ENCODE results near the gene RPS6KA3. TPM values are rescaled to one million over a fixed set of nuclear protein-coding genes. Genes with fewer than 3 reads are reported as not detected.
"Not testable (repeated sequence)": the region's sequence is repeated elsewhere in the genome, so short reads cannot be mapped to it uniquely, and the experiment has no call there.

The RPS6KA3 gene
- total RNA-seq, 1 donor from 2014 or later = 55.3 TPM

- no peak for DNase-seq (ENCODE audit: low spot score)
- Mint-ChIP-seq H3K4me3 (ENCODE audit: low read depth) (no peak overlapping the region), H3K36me3 (ENCODE audit: low read depth) (peaks cover 27% of the 10 kb centered on the region), H3K9me3 (peaks cover 4% of the 10 kb centered on the region), H3K27me3 (ENCODE audit: low read depth) (no peaks in the 10 kb centered on the region), H3K27ac (no peak overlapping the region), H3K4me1 (ENCODE audit: low read depth) (peaks cover 26% of the 10 kb centered on the region)
- intact Hi-C loops (cut with micrococcal nuclease) = loop anchor here (5.0 kb wide), 1 partner anchor 272 kb away; no protein-coding TSS in a partner anchor
These were observed 11.9 kb downstream of the RPS6KA3 start for GRCh38 chrX:20254712-20255299.

- peaks cover 37% of the 10 kb centered on the region for H3K36me3 Mint-ChIP-seq (ENCODE audit: low read depth)
- peaks cover 28% of the 10 kb centered on the region for H3K4me1 Mint-ChIP-seq (ENCODE audit: low read depth)
- no peak overlapping the region for H3K4me3 Mint-ChIP-seq (ENCODE audit: low read depth)
- intact Hi-C loops (cut with micrococcal nuclease) = loop anchor here (1.0 to 5.0 kb wide), 2 partner anchors 189 to 274 kb away; no protein-coding TSS in a partner anchor
- H3K9me3 Mint-ChIP-seq = peaks cover 4% of the 10 kb centered on the region
- no peaks in the 10 kb centered on the region for H3K27me3 Mint-ChIP-seq (ENCODE audit: low read depth)
- peak overlapping the region; percentile 63 for H3K27ac Mint-ChIP-seq
- no peak for DNase-seq (ENCODE audit: low spot score)
These were observed 13.5 kb downstream of the RPS6KA3 start for GRCh38 chrX:20253232-20253543.

DNA sequence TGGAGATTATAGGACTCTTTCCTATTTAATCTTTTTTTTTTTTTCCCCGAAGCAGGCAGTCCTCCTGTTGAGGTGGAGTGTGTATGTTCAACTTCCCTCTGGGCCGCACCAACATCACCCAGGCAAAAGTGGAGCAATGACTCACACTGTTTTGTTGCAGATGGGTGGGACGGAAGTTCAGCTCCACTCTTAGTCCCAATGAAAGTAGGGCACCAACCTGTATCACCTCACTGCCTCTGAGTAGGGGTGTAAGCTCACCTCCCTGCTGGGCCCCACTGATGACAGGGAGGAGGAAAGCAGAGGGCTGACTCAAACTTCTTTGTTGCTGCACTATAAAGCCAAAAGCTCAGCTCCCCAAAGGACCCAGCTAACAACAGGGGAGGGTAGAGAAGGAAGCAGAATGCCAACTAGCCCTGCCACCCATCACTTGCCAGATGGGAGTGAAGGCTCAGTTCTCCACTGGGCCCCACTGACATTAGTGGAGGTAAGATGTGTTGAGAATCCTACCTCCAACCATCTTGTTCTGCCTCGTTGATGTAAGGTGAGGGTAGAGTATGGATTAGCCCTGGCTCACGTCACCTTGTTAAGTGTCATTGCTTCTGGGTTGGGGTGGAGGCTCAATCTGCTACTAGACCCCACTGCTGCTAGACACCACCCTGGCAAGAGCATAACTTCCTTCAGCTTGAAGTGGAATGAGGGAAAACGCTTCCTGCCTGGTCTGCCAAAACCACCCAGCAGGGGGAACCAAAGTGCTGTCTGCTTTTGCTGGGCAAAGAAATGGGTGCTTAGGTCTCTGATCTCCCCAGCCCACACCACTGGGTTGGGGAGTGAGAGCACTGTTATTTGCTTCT is 14.1 kb downstream of the RPS6KA3 start:
- peaks cover 28% of the 10 kb centered on the region for H3K4me1 Mint-ChIP-seq (ENCODE audit: low read depth)
- H3K4me3 Mint-ChIP-seq (ENCODE audit: low read depth) = no peak overlapping the region
- no peaks in the 10 kb centered on the region for H3K27me3 Mint-ChIP-seq (ENCODE audit: low read depth)
- peak; percentile 44 for DNase-seq (ENCODE audit: low spot score)
- intact Hi-C loops (cut with micrococcal nuclease) = loop anchor here (1.0 to 5.0 kb wide), 2 partner anchors 190 to 275 kb away; no protein-coding TSS in a partner anchor
- peaks cover 4% of the 10 kb centered on the region for H3K9me3 Mint-ChIP-seq
- H3K27ac Mint-ChIP-seq = peak overlapping the region; percentile 60
- H3K36me3 Mint-ChIP-seq (ENCODE audit: low read depth) = peaks cover 37% of the 10 kb centered on the region

- intact Hi-C loops (cut with micrococcal nuclease) = loop anchor here (5.0 kb wide), 1 partner anchor 276 kb away; no protein-coding TSS in a partner anchor
- H3K9me3 Mint-ChIP-seq = peaks cover 4% of the 10 kb centered on the region
- DNase-seq (ENCODE audit: low spot score) = no peak
- no peak overlapping the region for H3K4me3 Mint-ChIP-seq (ENCODE audit: low read depth)
- H3K4me1 Mint-ChIP-seq (ENCODE audit: low read depth) = peaks cover 27% of the 10 kb centered on the region
- no peaks in the 10 kb centered on the region for H3K27me3 Mint-ChIP-seq (ENCODE audit: low read depth)
- H3K27ac Mint-ChIP-seq = no peak overlapping the region
- H3K36me3 Mint-ChIP-seq (ENCODE audit: low read depth) = peaks cover 37% of the 10 kb centered on the region
These were observed 15.0 kb downstream of the RPS6KA3 start for GRCh38 chrX:20251691-20252090.

GRCh38 chrX:20250146-20250545 is 16.6 kb downstream of the RPS6KA3 start:
- peaks cover 24% of the 10 kb centered on the region for H3K4me1 Mint-ChIP-seq (ENCODE audit: low read depth)
- intact Hi-C loops (cut with micrococcal nuclease) = loop anchor here (5.0 kb wide), 1 partner anchor 277 kb away; no protein-coding TSS in a partner anchor
- peaks cover 32% of the 10 kb centered on the region for H3K36me3 Mint-ChIP-seq (ENCODE audit: low read depth)
- H3K4me3 Mint-ChIP-seq (ENCODE audit: low read depth); H3K27me3 Mint-ChIP-seq (ENCODE audit: low read depth); H3K9me3 Mint-ChIP-seq; H3K27ac Mint-ChIP-seq; DNase-seq (ENCODE audit: low spot score): not testable (repeated sequence)

GRCh38 chrX:20248592-20249192 is 18.0 kb downstream of the RPS6KA3 start:
- H3K4me1 Mint-ChIP-seq (ENCODE audit: low read depth) = peaks cover 16% of the 10 kb centered on the region
- peaks cover 24% of the 10 kb centered on the region for H3K36me3 Mint-ChIP-seq (ENCODE audit: low read depth)
- H3K9me3 Mint-ChIP-seq = peaks cover 4% of the 10 kb centered on the region

DNA sequence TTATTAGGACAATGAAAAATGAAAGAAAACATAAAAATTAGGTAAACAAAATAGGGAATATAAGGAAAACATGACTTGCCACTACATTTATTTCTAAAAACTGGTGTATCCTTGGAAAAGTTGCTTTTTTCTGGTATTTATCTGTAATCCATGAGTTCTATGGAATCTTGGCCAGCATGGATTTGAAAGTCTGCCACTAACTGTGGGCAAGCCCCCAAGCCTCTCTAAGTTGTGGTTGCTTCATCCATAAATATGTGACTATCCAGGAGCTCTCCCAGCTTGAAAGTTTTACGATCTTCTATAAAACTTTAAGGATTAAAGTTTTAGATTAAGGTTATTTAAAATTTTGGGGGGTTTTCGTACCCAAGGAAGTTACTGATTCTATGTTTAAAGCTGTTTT is 21.8 kb downstream of the RPS6KA3 start:
- Mint-ChIP-seq H3K36me3 (ENCODE audit: low read depth) (peaks cover 30% of the 10 kb centered on the region), H3K9me3 (peaks cover 4% of the 10 kb centered on the region), H3K4me1 (ENCODE audit: low read depth) (peaks cover 11% of the 10 kb centered on the region), H3K27ac (no peak overlapping the region), H3K27me3 (ENCODE audit: low read depth) (no peaks in the 10 kb centered on the region), H3K4me3 (ENCODE audit: low read depth) (no peak overlapping the region)
- intact Hi-C loops (cut with micrococcal nuclease) = no loop called here
- no peak for DNase-seq (ENCODE audit: low spot score)

More at GRCh38 chrX:20248592-20249192, 18.0 kb downstream of the RPS6KA3 start:
- Mint-ChIP-seq H3K4me3 (ENCODE audit: low read depth) (no peak overlapping the region), H3K27ac (no peak overlapping the region), H3K27me3 (ENCODE audit: low read depth) (no peaks in the 10 kb centered on the region)
- DNase-seq (ENCODE audit: low spot score) = no peak
- intact Hi-C loops (cut with micrococcal nuclease) = no loop called here

DNA sequence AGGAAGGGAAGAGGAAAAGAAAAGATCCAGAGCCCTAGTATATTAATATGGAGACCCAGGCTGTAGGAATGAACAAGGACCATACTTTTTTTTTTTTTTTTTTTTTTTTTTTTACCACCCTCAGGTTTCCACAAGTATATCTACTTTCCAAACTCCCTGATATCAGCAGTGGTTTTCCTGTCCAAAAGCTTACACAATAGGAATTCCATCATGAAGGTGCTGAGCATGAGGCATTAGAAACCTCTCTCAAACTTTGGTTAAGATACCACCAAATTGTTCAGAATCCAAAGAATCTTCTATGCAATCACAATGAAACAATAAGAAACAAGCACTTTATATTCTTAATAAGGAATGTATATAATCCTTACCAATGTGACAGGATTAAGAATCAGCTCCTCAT is 26.5 kb downstream of the RPS6KA3 start:
- H3K9me3 Mint-ChIP-seq = peaks cover 12% of the 10 kb centered on the region
- no peak overlapping the region for H3K4me3 Mint-ChIP-seq (ENCODE audit: low read depth)
- H3K4me1 Mint-ChIP-seq (ENCODE audit: low read depth) = peaks cover 13% of the 10 kb centered on the region

DNA sequence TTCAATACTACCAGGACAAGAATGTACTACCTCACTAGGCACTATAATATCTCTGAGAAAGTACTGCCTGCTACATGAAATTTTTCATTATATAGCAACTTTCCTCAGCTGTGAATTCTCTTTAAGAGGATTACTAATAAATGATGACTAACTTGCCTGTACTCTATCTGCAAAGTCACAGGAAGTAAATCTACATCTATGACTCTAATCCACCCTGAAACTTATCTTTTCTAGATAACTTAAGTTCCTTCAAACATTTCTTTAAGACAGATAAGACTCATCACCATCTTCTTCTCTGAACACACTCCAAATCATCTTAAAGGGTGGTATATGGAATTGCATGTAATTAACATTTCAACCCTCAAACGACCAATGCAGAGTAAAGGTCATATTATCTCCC is 28.8 kb downstream of the RPS6KA3 start:
- H3K27ac Mint-ChIP-seq = no peak overlapping the region
- H3K4me3 Mint-ChIP-seq (ENCODE audit: low read depth) = no peak overlapping the region
- H3K9me3 Mint-ChIP-seq = peaks cover 12% of the 10 kb centered on the region
- intact Hi-C loops (cut with micrococcal nuclease) = no loop called here
- no peak for DNase-seq (ENCODE audit: low spot score)
- peaks cover 13% of the 10 kb centered on the region for H3K4me1 Mint-ChIP-seq (ENCODE audit: low read depth)
- H3K27me3 Mint-ChIP-seq (ENCODE audit: low read depth) = no peaks in the 10 kb centered on the region
- H3K36me3 Mint-ChIP-seq (ENCODE audit: low read depth) = peaks cover 69% of the 10 kb centered on the region

More for the DNA sequence above, 26.5 kb downstream of the RPS6KA3 start:
- intact Hi-C loops (cut with micrococcal nuclease) = no loop called here
- Mint-ChIP-seq H3K27ac (no peak overlapping the region), H3K36me3 (ENCODE audit: low read depth) (peaks cover 54% of the 10 kb centered on the region), H3K27me3 (ENCODE audit: low read depth) (no peaks in the 10 kb centered on the region)
- no peak for DNase-seq (ENCODE audit: low spot score)

- peaks cover 67% of the 10 kb centered on the region for H3K36me3 Mint-ChIP-seq (ENCODE audit: low read depth)
- DNase-seq (ENCODE audit: low spot score) = no peak
- intact Hi-C loops (cut with micrococcal nuclease) = no loop called here
These were observed 31.0 kb downstream of the RPS6KA3 start for GRCh38 chrX:20235755-20236154.

GRCh38 chrX:20233336-20233735 is 33.4 kb downstream of the RPS6KA3 start:
- Mint-ChIP-seq H3K9me3 (peaks cover 8% of the 10 kb centered on the region), H3K27ac (no peak overlapping the region), H3K27me3 (ENCODE audit: low read depth) (no peaks in the 10 kb centered on the region), H3K4me1 (ENCODE audit: low read depth) (peaks cover 8% of the 10 kb centered on the region), H3K36me3 (ENCODE audit: low read depth) (peaks cover 70% of the 10 kb centered on the region), H3K4me3 (ENCODE audit: low read depth) (no peak overlapping the region)
- no peak for DNase-seq (ENCODE audit: low spot score)
- intact Hi-C loops (cut with micrococcal nuclease) = no loop called here

More at GRCh38 chrX:20235755-20236154, 31.0 kb downstream of the RPS6KA3 start:
- peaks cover 8% of the 10 kb centered on the region for H3K9me3 Mint-ChIP-seq
- no peak overlapping the region for H3K27ac Mint-ChIP-seq
- H3K27me3 Mint-ChIP-seq (ENCODE audit: low read depth) = no peaks in the 10 kb centered on the region
- no peak overlapping the region for H3K4me3 Mint-ChIP-seq (ENCODE audit: low read depth)
- H3K4me1 Mint-ChIP-seq (ENCODE audit: low read depth) = peaks cover 11% of the 10 kb centered on the region

DNA sequence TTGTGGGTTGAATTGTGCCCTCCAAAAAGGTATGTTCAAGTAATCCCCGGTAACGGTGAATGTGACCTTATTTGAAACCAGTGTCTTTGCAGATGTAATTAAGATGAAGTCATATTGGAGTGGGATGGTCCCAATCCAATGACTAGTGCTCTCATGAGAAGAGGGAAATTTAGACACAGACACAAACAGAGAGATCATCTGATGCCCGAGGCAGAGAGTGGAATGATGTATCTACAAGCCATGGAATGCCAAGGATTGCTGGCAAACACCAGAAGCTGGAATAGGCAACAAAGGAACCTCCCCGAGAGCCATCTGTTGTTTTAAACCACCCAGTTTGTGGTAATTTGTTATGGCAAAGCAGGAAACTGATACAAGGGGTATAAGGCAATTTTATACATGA is 35.1 kb downstream of the RPS6KA3 start:
- no peak for DNase-seq (ENCODE audit: low spot score)
- H3K27ac Mint-ChIP-seq = no peak overlapping the region
- no peaks in the 10 kb centered on the region for H3K27me3 Mint-ChIP-seq (ENCODE audit: low read depth)
- peaks cover 66% of the 10 kb centered on the region for H3K36me3 Mint-ChIP-seq (ENCODE audit: low read depth)
- H3K9me3 Mint-ChIP-seq = peaks cover 8% of the 10 kb centered on the region
- no peak overlapping the region for H3K4me3 Mint-ChIP-seq (ENCODE audit: low read depth)
- H3K4me1 Mint-ChIP-seq (ENCODE audit: low read depth) = peaks cover 9% of the 10 kb centered on the region
- intact Hi-C loops (cut with micrococcal nuclease) = no loop called here

DNA sequence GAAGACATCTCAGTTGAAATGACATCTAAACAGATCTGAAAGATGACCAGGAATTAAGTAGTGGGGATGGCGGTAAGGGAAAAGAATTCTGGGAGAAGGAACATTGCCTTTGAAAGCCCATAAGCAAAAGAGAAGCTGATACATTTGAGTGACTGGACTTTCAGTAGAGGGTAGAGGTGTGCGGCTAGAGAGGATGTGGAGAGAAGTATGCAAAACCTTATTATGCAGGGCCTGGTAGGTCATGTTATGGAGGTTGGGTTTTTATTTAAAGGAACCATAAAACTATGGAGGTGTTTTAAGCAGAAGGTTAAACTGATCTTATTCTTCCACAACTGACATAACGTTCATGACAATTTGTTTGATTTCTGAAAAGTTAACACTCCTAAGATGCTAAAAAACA is 36.3 kb downstream of the RPS6KA3 start:
- Mint-ChIP-seq H3K4me3 (ENCODE audit: low read depth) (no peak overlapping the region), H3K4me1 (ENCODE audit: low read depth) (peaks cover 13% of the 10 kb centered on the region), H3K27ac (no peak overlapping the region), H3K36me3 (ENCODE audit: low read depth) (peaks cover 61% of the 10 kb centered on the region), H3K27me3 (ENCODE audit: low read depth) (no peaks in the 10 kb centered on the region), H3K9me3 (peaks cover 2% of the 10 kb centered on the region)
- intact Hi-C loops (cut with micrococcal nuclease) = no loop called here
- DNase-seq (ENCODE audit: low spot score) = no peak
